Fibroblast of skin of back (primary cell): ENCODE measurements around the gene ZRANB2. TPM values are rescaled to one million over a fixed set of nuclear protein-coding genes. Genes with fewer than 3 reads are reported as not detected.

Experiments used
- DNase-seq: peaks from one replicate; pipeline ENCODE4 v3.0.0-alpha.2; 2013
- polyA plus RNA-seq, 2 experiments: library from polyadenylated mRNA; unstranded; fragments of 120-200 nt; gene quantifications; one replicate each; pipeline ENCODE4 v1.2.1, GENCODE V29; 2013; ENCODE audit not compliant: insufficient read length in 2 of 2

The ZRANB2 gene
- polyA plus RNA-seq (2013, experiment 1 of 2; ENCODE audit: insufficient read length), result 56.9 TPM
- polyA plus RNA-seq (2013, experiment 2 of 2; ENCODE audit: insufficient read length), result 63.3 TPM

GRCh38 chr1:71080739-71081696, at the start of gene ZRANB2:
ZRANB2 (minus strand) TSS chr1:71081035; CDS start chr1:71080995, 40 bp downstream.
- peak; percentile 95 for DNase-seq

- DNase-seq, result no peak
Observed at GRCh38 chr1:71128060-71128459, 47.2 kb upstream of the ZRANB2 start.

- no peak for DNase-seq
Observed at GRCh38 chr1:71118086-71118485, 37.3 kb upstream of the ZRANB2 start.

GRCh38 chr1:71116729-71117128, 35.9 kb upstream of the ZRANB2 start:
- DNase-seq, result no peak

GRCh38 chr1:71106658-71107322, 26.0 kb upstream of the ZRANB2 start:
- no peak for DNase-seq

- no peak for DNase-seq
Observed at GRCh38 chr1:71104417-71104816, 23.6 kb upstream of the ZRANB2 start.

GRCh38 chr1:71101839-71102376, 21.1 kb upstream of the ZRANB2 start:
- no peak for DNase-seq

- DNase-seq, result no peak
Observed at GRCh38 chr1:71097428-71097827, 16.6 kb upstream of the ZRANB2 start.

- DNase-seq, result no peak
Observed at GRCh38 chr1:71094913-71095312, 14.1 kb upstream of the ZRANB2 start.

- peak; percentile 34 for DNase-seq
Observed at GRCh38 chr1:71093938-71094337, 13.1 kb upstream of the ZRANB2 start.

GRCh38 chr1:71089536-71090270, 8.9 kb upstream of the ZRANB2 start:
- DNase-seq, result peak; percentile 91

- no peak for DNase-seq
Observed at GRCh38 chr1:71088645-71089287, 7.9 kb upstream of the ZRANB2 start.

- no peak for DNase-seq
Observed at GRCh38 chr1:71087713-71088112, 6.9 kb upstream of the ZRANB2 start.

- no peak for DNase-seq
Observed at GRCh38 chr1:71087060-71087459, 6.2 kb upstream of the ZRANB2 start.

GRCh38 chr1:71086331-71086730, 5.5 kb upstream of the ZRANB2 start:
- peak; percentile 95 for DNase-seq

GRCh38 chr1:71083271-71083670, 2.4 kb upstream of the ZRANB2 start:
- peak; percentile 12 for DNase-seq

GRCh38 chr1:71081697-71082080, 854 bp upstream of the ZRANB2 start:
- no peak for DNase-seq

- peak; percentile 26 for DNase-seq
Observed at GRCh38 chr1:71080230-71080738, 551 bp downstream of the ZRANB2 start.

- DNase-seq, result no peak
Observed at GRCh38 chr1:71074681-71075080, 6.2 kb downstream of the ZRANB2 start.

GRCh38 chr1:71072273-71072672, 8.6 kb downstream of the ZRANB2 start:
- no peak for DNase-seq

GRCh38 chr1:71071720-71072119, 9.1 kb downstream of the ZRANB2 start:
- no peak for DNase-seq
